Neuron (in vitro differentiated cells): Measurements from ENCODE around the gene PBX3.

Experiments
- H2AFZ ChIP-seq: one replicate; pipeline ENCODE4 v1.6.1; 2013; ENCODE audit warnings: low read depth, mild to moderate bottlenecking, inconsistent platforms, low read length, moderate library complexity
- H3K27me3 ChIP-seq: one replicate; pipeline ENCODE4 v1.6.1; 2013; ENCODE audit warnings: low read length; ENCODE audit not compliant: insufficient read depth
- H3K36me3 ChIP-seq: one replicate; pipeline ENCODE4 v1.6.1; 2013; ENCODE audit warnings: low read length; ENCODE audit not compliant: insufficient read depth
- H3K4me1 ChIP-seq: one replicate; pipeline ENCODE4 v1.6.1; 2013; ENCODE audit warnings: low read length; ENCODE audit not compliant: insufficient read depth
- H3K4me3 ChIP-seq: 2 replicates; pipeline ENCODE4 v1.5.1; 2013; ENCODE audit warnings: mild to moderate bottlenecking, low read length, moderate library complexity
- H3K9me3 ChIP-seq: one replicate; pipeline ENCODE4 v1.6.1; 2013; ENCODE audit warnings: low read length

The PBX3 gene

DNA sequence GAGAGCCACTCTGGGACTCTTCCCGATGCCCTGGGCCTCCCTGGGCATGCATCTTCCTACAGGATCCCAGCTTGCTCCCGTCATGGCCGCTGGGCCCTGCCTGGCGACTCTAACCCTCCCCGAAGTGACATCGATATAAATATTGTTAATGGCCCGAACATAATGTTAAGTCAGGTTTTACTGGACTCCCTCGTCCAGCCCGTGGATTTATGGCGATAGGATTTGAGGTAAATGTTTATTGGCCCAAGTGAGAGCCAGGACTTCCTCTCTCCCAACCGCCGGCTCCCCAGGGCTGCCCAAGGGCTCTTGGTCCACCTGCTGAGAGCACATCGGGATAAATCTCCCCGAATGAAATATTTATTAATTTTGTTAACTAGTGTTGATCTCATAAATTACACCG is 246.3 kb downstream of the PBX3 start:
- no peak overlapping the region for H2AFZ ChIP-seq
- H3K4me1 ChIP-seq, result peaks cover 5% of the 10 kb centered on the region
- no peaks in the 10 kb centered on the region for H3K9me3 ChIP-seq
- H3K4me3 ChIP-seq, result no peak overlapping the region
- no peaks in the 10 kb centered on the region for H3K36me3 ChIP-seq
- peaks cover 9% of the 10 kb centered on the region for H3K27me3 ChIP-seq

DNA sequence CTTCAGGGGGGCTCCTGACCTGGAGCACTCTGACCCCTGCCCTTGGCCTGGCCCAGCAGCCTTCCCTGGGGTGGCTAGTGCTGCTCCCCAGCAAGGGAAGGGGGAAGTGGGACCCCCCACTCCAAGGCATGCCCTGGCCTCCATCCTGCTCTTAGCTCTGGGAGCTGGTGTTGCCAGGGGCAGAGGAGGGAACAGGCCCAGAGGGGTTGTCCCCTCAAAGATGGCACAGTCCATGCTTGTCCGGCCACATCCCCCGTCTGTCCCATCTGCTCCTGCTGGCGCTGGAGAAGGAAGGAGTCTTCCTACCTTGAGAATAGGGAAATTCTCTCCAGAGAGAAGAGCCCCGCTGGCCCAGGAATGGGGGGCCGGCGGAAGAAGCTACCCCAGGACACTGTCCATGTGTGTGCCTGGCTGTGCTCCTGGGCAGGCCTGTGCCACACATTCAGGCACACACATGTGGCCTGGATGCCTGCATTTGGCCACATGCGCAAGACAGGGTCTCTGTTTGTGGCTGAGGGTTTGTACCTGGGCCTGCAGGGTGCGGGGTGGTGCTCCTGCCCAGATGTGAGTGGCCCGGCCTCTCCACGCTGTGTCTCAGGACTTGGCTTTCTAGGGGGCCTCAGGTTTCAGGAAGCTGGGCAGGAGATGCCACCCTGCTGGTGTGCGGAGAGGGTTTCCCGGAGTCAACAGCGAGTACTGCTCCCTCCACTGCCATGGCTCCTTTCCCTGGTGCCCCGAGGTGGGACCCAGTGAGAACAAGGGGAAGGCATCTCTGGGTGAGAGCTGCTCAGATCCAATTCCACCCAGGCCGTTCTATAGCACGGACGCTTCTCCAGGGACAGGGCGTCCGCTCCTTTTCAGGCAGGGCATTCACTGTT is 247.1 kb downstream of the PBX3 start:
- no peaks in the 10 kb centered on the region for H3K9me3 ChIP-seq
- H3K27me3 ChIP-seq, result peaks cover 6% of the 10 kb centered on the region
- H3K4me1 ChIP-seq, result peaks cover 5% of the 10 kb centered on the region
- no peak overlapping the region for H2AFZ ChIP-seq
- no peak overlapping the region for H3K4me3 ChIP-seq
- no peaks in the 10 kb centered on the region for H3K36me3 ChIP-seq

DNA sequence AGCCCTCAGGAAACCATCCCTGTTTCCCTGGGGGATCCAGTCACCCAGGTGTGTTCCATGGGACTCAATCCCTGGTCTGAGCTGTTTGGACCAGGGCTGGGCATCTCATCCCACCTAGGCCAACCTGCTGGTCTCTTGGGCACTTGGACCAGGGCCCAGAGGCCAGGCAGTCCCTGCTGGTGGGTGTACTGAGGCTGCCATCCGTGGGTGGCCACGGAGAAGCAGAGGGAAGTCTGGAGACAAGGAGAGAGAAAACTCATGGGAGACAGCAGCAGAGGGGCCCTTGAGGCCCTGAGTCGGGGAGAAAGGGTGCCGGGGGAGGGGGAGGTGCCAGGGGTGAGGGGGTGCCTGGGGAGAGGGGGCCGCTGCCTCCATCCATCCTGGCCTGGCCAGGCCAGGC is 247.8 kb downstream of the PBX3 start:
- H3K4me3 ChIP-seq, result no peak overlapping the region
- no peaks in the 10 kb centered on the region for H3K9me3 ChIP-seq
- no peaks in the 10 kb centered on the region for H3K36me3 ChIP-seq
- no peak overlapping the region for H2AFZ ChIP-seq
- H3K27me3 ChIP-seq, result peaks cover 6% of the 10 kb centered on the region
- peaks cover 5% of the 10 kb centered on the region for H3K4me1 ChIP-seq

DNA sequence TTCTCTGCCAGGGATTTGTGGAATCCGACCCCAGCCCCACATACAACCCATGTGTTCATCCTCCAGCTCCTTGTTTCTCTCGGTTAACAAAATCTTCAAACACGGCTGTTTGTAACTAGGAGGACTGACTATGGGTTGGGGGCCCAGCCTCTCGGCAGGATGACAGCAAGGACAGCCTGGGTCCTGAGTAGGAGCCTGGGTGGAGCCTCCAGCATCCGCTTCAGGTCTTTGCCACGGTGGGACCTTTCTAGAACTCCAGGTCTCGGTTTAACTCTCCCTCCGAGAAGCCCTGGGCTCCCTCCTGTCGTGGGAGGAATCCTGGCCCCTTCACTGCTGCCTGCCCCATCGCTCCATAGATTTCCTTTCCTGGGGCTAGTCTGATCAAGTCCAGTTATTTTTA is 248.5 kb downstream of the PBX3 start:
- no peaks in the 10 kb centered on the region for H3K9me3 ChIP-seq
- H3K4me3 ChIP-seq, result no peak overlapping the region
- peaks cover 4% of the 10 kb centered on the region for H3K4me1 ChIP-seq
- H3K36me3 ChIP-seq, result no peaks in the 10 kb centered on the region
- no peak overlapping the region for H2AFZ ChIP-seq
- peaks cover 6% of the 10 kb centered on the region for H3K27me3 ChIP-seq

DNA sequence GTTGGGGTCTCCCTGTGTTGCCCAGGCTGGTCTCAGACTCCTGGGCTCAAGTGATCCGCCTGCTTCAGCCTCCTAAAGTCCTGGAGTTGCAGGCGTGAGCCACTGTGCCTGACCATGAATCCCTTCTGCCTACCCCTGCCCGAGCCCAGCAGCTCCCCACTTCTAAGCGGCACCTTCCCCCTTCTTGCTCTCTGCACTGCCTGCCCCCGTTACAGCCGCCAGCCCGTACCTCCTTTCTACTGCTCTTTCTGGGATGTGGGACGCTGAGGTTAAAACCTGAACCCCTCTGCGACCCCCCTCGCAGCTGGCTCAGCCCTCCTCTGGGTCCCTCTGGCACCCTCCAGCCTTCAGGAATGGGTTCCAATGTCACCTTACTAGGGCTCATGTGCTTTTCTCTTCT is 249.6 kb downstream of the PBX3 start:
- H3K36me3 ChIP-seq, result no peaks in the 10 kb centered on the region
- no peak overlapping the region for H2AFZ ChIP-seq
- no peaks in the 10 kb centered on the region for H3K9me3 ChIP-seq
- no peaks in the 10 kb centered on the region for H3K4me1 ChIP-seq
- peaks cover 6% of the 10 kb centered on the region for H3K27me3 ChIP-seq
- H3K4me3 ChIP-seq, result no peak overlapping the region

DNA sequence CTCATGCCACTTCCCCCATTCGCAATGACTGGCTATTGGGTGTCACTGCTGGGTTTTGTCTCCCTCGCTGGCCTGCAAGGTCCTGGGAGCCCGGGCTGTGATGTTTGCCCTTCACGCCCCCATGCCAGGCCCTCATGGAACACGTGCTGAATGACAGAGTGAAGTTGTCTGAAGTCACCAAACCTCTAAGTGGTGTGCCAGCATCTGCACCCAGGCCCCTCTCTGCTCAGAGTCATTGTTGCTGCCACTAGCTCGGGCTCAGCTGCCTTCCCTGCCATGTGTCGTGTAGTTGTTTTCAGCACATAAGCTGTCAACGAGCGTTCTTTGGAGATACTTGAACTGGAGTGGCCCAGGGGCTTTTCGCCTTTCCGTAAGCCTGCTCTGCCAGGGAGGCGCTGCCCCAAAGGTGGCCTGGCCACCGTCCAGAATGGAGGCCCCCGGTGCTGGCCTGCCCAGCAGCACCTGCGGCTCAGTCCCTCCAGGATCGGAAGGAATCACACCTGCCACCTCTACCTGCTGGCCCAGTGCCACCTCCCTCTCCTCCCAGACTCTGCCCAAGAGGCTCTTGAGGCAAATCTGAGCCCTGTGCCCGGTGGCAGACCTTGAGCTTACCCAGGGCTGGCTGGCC is 250.1 kb downstream of the PBX3 start:
- Histone ChIP-seq H3K4me1 (no peaks in the 10 kb centered on the region), H3K4me3 (no peak overlapping the region), H3K27me3 (peaks cover 6% of the 10 kb centered on the region), H3K36me3 (no peaks in the 10 kb centered on the region), H3K9me3 (no peaks in the 10 kb centered on the region), H2AFZ (no peak overlapping the region)

DNA sequence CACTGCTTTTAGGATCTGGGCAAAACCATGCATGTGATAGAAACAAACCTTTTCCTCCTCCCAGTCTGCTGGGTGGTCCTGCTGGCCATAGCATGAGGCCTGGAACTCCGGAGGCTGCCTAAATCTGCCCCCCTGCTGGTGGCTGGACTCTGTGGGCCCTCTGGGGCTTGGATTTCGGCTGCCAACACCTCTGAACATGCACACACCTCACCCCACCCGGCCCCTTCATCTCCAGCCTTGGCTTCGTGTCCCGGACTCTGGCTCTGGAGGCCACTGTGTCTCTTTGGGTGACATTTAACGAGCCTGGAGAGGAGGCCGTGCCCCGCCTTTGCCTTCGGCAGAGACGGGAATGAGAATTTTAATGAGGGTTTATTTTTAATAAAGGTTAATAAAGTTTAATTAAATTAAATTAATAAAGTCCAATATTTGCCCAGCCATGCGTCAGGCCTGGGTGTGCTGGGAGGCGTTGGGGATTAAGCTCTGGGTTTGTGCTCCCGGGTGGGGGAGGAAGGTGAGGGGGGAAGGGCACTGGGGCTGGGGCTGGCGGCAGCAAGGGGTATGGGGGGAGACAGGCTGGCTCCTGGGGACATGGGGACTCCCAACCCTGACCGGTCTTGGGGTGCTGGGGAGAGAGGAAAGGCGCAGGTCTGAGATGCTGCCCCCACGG is 251.8 kb downstream of the PBX3 start:
- H3K4me3 ChIP-seq, result no peak overlapping the region
- H3K9me3 ChIP-seq, result no peaks in the 10 kb centered on the region
- peaks cover 6% of the 10 kb centered on the region for H3K27me3 ChIP-seq
- H3K36me3 ChIP-seq, result no peaks in the 10 kb centered on the region
- H3K4me1 ChIP-seq, result no peaks in the 10 kb centered on the region
- H2AFZ ChIP-seq, result no peak overlapping the region

DNA sequence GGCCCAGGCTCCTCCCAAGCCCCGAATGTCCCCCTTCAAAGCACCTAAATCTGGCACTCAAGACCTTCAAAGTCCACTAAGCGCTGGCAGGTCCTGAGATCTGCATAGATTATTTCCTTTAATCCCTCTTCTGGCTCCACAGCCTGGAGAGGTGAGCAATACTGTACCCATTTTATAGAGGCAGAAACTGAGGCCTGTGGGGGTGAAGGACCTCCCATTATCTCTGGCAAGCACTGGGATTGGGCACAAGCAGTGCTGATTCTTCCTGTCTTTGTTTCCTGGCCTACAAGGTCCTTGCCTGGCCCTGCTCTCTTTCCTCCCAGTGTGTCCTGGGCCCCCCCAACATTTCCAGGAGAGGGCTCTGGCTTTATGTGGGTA is 252.3 kb downstream of the PBX3 start:
- no peaks in the 10 kb centered on the region for H3K9me3 ChIP-seq
- H3K4me3 ChIP-seq, result no peak overlapping the region
- H3K27me3 ChIP-seq, result peaks cover 6% of the 10 kb centered on the region
- no peak overlapping the region for H2AFZ ChIP-seq
- H3K36me3 ChIP-seq, result no peaks in the 10 kb centered on the region
- no peaks in the 10 kb centered on the region for H3K4me1 ChIP-seq

DNA sequence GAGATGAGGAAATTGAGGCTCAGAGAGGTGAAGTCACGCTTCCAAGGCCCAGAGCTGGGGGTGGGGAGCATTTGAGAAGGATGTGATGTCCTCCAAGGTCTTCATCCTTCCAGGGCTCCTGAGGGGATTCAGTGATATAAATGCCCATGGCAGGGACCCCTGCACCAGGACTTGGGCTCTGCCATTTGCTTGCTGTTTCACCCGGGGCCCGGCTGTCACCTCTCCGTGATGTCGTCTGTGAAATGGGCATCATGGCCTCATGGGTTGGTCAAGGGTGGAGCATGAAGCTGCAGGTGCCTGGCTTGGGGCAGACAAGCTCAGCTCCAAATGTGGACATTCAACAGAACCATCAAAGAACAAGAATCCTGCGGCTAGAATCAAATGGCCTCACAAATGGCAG is 253.1 kb downstream of the PBX3 start:
- Histone ChIP-seq H3K4me3 (no peak overlapping the region), H2AFZ (no peak overlapping the region), H3K27me3 (peaks cover 6% of the 10 kb centered on the region), H3K4me1 (no peaks in the 10 kb centered on the region), H3K9me3 (no peaks in the 10 kb centered on the region), H3K36me3 (no peaks in the 10 kb centered on the region)

DNA sequence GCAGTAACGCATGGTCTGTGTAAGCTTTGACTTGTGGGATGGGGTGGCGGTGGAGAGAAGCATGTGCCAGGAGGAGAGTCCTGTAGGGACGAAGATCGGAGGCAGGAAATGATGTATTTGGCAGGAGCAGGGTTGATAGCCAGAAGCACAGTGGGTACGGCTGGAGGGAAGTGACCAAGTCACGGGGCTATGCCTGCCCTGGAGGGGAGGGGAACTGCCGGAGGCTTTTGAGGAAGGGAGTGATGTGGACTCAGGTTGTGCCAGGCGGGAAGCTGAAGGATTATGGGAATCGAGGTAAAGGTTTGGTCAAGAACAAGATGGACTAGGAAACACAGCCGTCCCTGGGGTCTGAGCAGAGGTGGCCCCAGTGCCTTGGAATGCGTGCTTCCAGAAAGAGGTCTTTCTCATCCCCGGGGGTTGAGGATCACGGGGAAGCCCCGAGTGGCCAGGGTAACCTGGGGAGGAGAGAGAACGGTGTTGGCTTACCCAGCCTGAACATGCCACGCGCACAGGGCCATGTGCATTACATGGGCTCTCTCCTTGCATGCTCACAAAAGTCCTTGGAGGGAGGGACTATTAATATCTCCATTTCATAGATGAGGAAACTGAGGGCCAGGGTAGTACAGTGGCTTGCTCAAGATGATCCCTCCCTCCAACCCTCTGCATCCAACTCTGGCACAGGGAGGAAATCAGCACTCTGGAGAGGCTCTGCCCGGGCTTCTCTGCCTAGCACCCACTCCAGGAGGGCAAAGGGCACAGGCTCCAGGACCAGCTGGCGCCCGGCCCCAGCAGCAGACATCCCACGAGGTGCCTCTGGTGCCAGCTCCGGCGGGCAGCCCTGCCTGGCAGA is 253.8 kb downstream of the PBX3 start:
- no peaks in the 10 kb centered on the region for H3K9me3 ChIP-seq
- H3K27me3 ChIP-seq, result peaks cover 6% of the 10 kb centered on the region
- H3K36me3 ChIP-seq, result no peaks in the 10 kb centered on the region
- H2AFZ ChIP-seq, result no peak overlapping the region
- H3K4me3 ChIP-seq, result no peak overlapping the region
- no peaks in the 10 kb centered on the region for H3K4me1 ChIP-seq

DNA sequence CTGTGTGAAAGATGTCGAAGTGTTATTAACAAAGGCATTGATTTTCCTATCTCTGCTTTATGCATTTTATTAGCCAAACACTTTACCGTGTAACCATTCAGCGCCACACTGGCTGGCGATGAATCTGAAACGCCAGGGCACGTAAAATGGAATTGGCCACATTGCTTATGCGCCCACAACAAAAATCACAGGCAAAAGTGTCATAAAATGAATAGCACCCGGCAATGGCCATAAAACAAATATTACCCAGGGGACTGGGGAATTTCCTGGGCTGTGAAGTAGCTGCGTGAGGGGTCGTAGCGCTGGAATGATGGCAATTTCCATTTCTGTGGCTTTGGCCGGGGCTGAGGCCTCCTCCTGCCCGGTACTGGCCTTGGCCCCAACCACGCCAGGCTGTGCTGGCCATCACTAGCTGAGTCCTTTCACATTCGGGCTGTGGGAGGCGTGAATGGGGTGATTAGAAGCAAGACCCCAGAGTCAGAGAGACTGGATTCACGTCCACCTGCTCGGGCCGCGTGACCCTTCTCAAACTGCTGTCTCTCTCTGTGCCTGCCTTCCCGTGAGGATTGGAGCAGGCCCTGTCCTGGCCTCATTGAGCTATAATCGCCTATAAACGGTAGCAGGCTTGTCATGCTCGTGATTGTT is 254.5 kb downstream of the PBX3 start:
- Histone ChIP-seq H3K9me3 (no peaks in the 10 kb centered on the region), H2AFZ (no peak overlapping the region), H3K4me1 (no peaks in the 10 kb centered on the region), H3K4me3 (no peak overlapping the region), H3K27me3 (peaks cover 6% of the 10 kb centered on the region), H3K36me3 (no peaks in the 10 kb centered on the region)

DNA sequence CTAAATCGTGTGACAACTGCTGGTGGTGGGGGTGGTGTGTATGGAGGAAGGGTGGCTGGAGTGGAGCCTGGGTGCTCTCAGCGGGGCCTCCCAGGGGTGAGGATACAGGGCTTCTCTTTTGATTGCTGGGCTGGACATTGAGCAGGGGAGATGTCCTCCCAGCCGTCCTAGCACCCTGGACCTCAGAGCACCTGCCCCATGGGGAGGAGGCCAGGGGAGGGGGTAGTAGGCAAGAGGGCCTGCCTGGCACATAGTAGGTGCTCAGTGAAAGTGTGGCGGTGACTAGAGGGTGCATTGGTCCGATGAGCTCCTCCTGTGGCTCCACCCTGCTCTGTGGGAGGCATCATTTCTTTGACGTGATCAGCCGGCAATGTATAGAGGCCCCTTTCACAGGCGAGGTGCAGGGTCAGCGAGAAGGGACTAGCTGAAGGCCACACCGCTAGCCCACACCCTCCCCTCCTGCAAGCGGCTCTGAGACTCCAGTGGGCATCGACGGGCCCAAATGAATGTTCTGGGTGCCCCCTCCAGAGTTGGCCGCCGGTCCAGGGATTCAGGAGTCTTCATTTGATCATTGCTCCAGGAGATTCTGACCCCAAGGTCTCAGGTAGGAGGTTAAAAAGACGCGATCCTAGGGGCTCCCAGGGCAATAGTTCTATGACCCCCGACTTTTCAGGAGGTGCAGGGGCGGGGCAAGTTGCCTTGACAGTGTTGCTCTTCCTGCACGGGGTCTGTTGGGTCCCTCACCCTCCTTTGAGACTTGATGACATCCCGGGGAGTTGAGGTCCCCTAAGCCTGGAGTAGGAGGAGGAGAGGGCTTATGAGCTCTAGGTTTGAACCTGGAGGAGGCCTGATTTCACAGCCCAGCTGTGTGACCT is 255.5 kb downstream of the PBX3 start:
- no peak overlapping the region for H2AFZ ChIP-seq
- no peaks in the 10 kb centered on the region for H3K9me3 ChIP-seq
- H3K36me3 ChIP-seq, result no peaks in the 10 kb centered on the region
- H3K4me3 ChIP-seq, result no peak overlapping the region
- no peaks in the 10 kb centered on the region for H3K4me1 ChIP-seq
- H3K27me3 ChIP-seq, result no peaks in the 10 kb centered on the region
